ENCODE results near the gene WDR45.

- TF ChIP-seq CTCF (IDR thresholded peaks at IDR 0.05): no peak
- TF ChIP-seq POLR2A (IDR thresholded peaks at IDR 0.05): no peak
Observed at GRCh38 chrX:49041744-49042580, 37.7 kb downstream of the WDR45 start.
